H9 (cell line): ENCODE results near the gene USP7. TPM values are rescaled to one million over a fixed set of nuclear protein-coding genes. Genes with fewer than 3 reads are reported as not detected.

ENCODE experiments used
- DNase-seq: peaks from one replicate; pipeline ENCODE4 v3.0.0-alpha.2; 2017
- H2AFZ ChIP-seq: one replicate; pipeline ENCODE4 v1.6.1; 2013; ENCODE audit warnings: mild to moderate bottlenecking, low read length, control low read depth, moderate library complexity
- H2AK5ac ChIP-seq: 2 replicates; pipeline ENCODE4 v1.6.1; 2013; ENCODE audit warnings: low read length, control low read depth, mixed read lengths; ENCODE audit not compliant: insufficient read length
- H2BK120ac ChIP-seq: one replicate; pipeline ENCODE4 v1.6.1; 2013; ENCODE audit warnings: low read depth, mild to moderate bottlenecking, low read length, control low read depth, inconsistent platforms; ENCODE audit not compliant: poor library complexity, severe bottlenecking
- H2BK12ac ChIP-seq: 2 replicates; pipeline ENCODE4 v1.6.1; 2013; ENCODE audit warnings: low read length, control low read depth, mixed read lengths, low read depth; ENCODE audit not compliant: insufficient read length
- H2BK15ac ChIP-seq: 2 replicates; pipeline ENCODE4 v1.6.1; 2013; ENCODE audit warnings: low read depth, low read length, control low read depth
- H2BK20ac ChIP-seq: one replicate; pipeline ENCODE4 v1.6.1; 2013; ENCODE audit warnings: low read depth, mild to moderate bottlenecking, low read length, control low read depth, inconsistent platforms; ENCODE audit not compliant: poor library complexity, severe bottlenecking
- H2BK5ac ChIP-seq: 2 replicates; pipeline ENCODE4 v1.6.1; 2013; ENCODE audit warnings: low read length, control low read depth, mixed read lengths; ENCODE audit not compliant: insufficient read length
- H3K14ac ChIP-seq: 2 replicates; pipeline ENCODE4 v1.6.1; 2013; ENCODE audit warnings: low read length, control low read depth; ENCODE audit not compliant: insufficient read depth
- H3K18ac ChIP-seq: 2 replicates; pipeline ENCODE4 v1.6.1; 2013; ENCODE audit warnings: low read depth, mild to moderate bottlenecking, mixed read lengths, low read length, control low read depth; ENCODE audit not compliant: insufficient read length
- H3K23ac ChIP-seq: 2 replicates; pipeline ENCODE4 v1.6.1; 2013; ENCODE audit warnings: low read length, control low read depth, mixed read lengths, low read depth; ENCODE audit not compliant: insufficient read length
- H3K23me2 ChIP-seq: 2 replicates; pipeline ENCODE4 v1.6.1; 2013; ENCODE audit warnings: low read depth, mild to moderate bottlenecking, mixed read lengths, low read length, control low read depth; ENCODE audit not compliant: insufficient read length, poor library complexity, severe bottlenecking
- H3K27ac ChIP-seq: 2 replicates; pipeline ENCODE4 v1.5.1; 2013; ENCODE audit warnings: low read length, control low read depth, mixed read lengths, low read depth; ENCODE audit not compliant: insufficient read length
- H3K27me3 ChIP-seq: 2 replicates; pipeline ENCODE4 v1.6.1; 2013; ENCODE audit warnings: low read length, control low read depth, inconsistent platforms; ENCODE audit not compliant: insufficient read depth
- H3K4ac ChIP-seq: 2 replicates; pipeline ENCODE4 v1.6.1; 2013; ENCODE audit warnings: low read depth, mild to moderate bottlenecking, control low read depth, inconsistent platforms, low read length, moderate library complexity
- H3K4me1 ChIP-seq: 2 replicates; pipeline ENCODE4 v1.6.1; 2013; ENCODE audit warnings: low read length, control low read depth, inconsistent platforms; ENCODE audit not compliant: insufficient read depth
- H3K4me2 ChIP-seq: 2 replicates; pipeline ENCODE4 v1.6.1; 2013; ENCODE audit warnings: low read length, control low read depth, mixed read lengths; ENCODE audit not compliant: insufficient read length, insufficient read depth
- H3K56ac ChIP-seq: 2 replicates; pipeline ENCODE4 v1.6.1; 2013; ENCODE audit warnings: low read depth, mild to moderate bottlenecking, mixed read lengths, low read length, control low read depth; ENCODE audit not compliant: insufficient read length
- H3K79me1 ChIP-seq: 2 replicates; pipeline ENCODE4 v1.6.1; 2013; ENCODE audit warnings: low read depth, mild to moderate bottlenecking, moderate library complexity, low read length, control low read depth, inconsistent platforms; ENCODE audit not compliant: insufficient read depth, poor library complexity, severe bottlenecking
- H3K79me2 ChIP-seq: 2 replicates; pipeline ENCODE4 v1.6.1; 2013; ENCODE audit warnings: low read length, control low read depth, inconsistent platforms; ENCODE audit not compliant: insufficient read depth
- H3K9ac ChIP-seq: 2 replicates; pipeline ENCODE4 v1.6.1; 2013; ENCODE audit warnings: low read length, control low read depth, mixed read lengths; ENCODE audit not compliant: insufficient read length; ENCODE audit errors: extremely low read depth
- H3K9me3 ChIP-seq: one replicate; pipeline ENCODE4 v1.6.1; 2013; ENCODE audit warnings: low read depth, low read length, inconsistent platforms; ENCODE audit not compliant: control insufficient read depth
- H3T11ph ChIP-seq: one replicate; pipeline ENCODE4 v1.6.1; 2013; ENCODE audit warnings: mild to moderate bottlenecking, low read length, control low read depth, inconsistent platforms
- H4K20me1 ChIP-seq: one replicate; pipeline ENCODE4 v1.6.1; 2013; ENCODE audit not compliant: control insufficient read depth, insufficient read length, insufficient read depth
- H4K5ac ChIP-seq: 2 replicates; pipeline ENCODE4 v1.6.1; 2013; ENCODE audit warnings: low read depth, mild to moderate bottlenecking, mixed read lengths, low read length, control low read depth; ENCODE audit not compliant: insufficient read length
- H4K8ac ChIP-seq: replicated peaks from 2 replicates; pipeline ENCODE4 v1.6.1; 2013; ENCODE audit warnings: low read length, control low read depth, mixed read lengths, low read depth; ENCODE audit not compliant: insufficient read length
- H4K91ac ChIP-seq: 2 replicates; pipeline ENCODE4 v1.6.1; 2013; ENCODE audit warnings: low read depth, mild to moderate bottlenecking, moderate library complexity, mixed read lengths, low read length, control low read depth; ENCODE audit not compliant: insufficient read length
- H3K27ac Mint-ChIP-seq, 3 experiments: 2 replicates in 2 of 3; 3 replicates in 1 of 3; pipeline ENCODE4 v1.8.0; 2020 to 2021; ENCODE audit warnings: mixed read lengths in 3 of 3, mild to moderate bottlenecking in 1 of 3, moderate library complexity in 1 of 3
- H3K27me3 Mint-ChIP-seq: 2 replicates; pipeline ENCODE4 v1.8.0; 2021; ENCODE audit warnings: low read depth, mild to moderate bottlenecking, moderate library complexity, mixed read lengths
- H3K36me3 Mint-ChIP-seq, 3 experiments: 2 replicates in 2 of 3; 3 replicates in 1 of 3; pipeline ENCODE4 v1.8.0; 2020 to 2021; ENCODE audit warnings: low read depth in 3 of 3, mixed read lengths in 3 of 3; ENCODE audit not compliant: insufficient read depth in 1 of 3
- H3K4me1 Mint-ChIP-seq, 2 experiments: 2 replicates each; pipeline ENCODE4 v1.8.0; 2020; ENCODE audit warnings: mixed read lengths in 2 of 2
- H3K4me3 Mint-ChIP-seq, 2 experiments: 2 replicates in 1 of 2; 3 replicates in 1 of 2; pipeline ENCODE4 v1.8.0; 2020 to 2021; ENCODE audit warnings: mild to moderate bottlenecking in 2 of 2, mixed read lengths in 2 of 2, moderate library complexity in 1 of 2
- H3K9me3 Mint-ChIP-seq, 2 experiments: 2 replicates in 1 of 2; 3 replicates in 1 of 2; pipeline ENCODE4 v1.8.0; 2020; ENCODE audit warnings: mild to moderate bottlenecking in 2 of 2, mixed read lengths in 2 of 2, moderate library complexity in 1 of 2
- WGBS: extraction: QIAGEN DNeasy Blood & Tissue Kit; methylation state at CpG from one replicate; pipeline ENCODE4 v1.1.7; 2013; ENCODE audit warnings: missing lambda C conversion rate, low lambda C conversion rate, mixed read lengths; ENCODE audit not compliant: insufficient read length; ENCODE audit errors: extremely low coverage; 5-methylcytosine and 5-hydroxymethylcytosine counted together
- total RNA-seq: library from RNA; stranded (reverse); gene quantifications from 2 replicates; pipeline ENCODE4 v1.2.1, GENCODE V29; 2021
- TF ChIP-seq, protein P1 (sequence below): fragments of 200-600 bp; sonication (generic); conservative IDR thresholded peaks from 3 replicates; pipeline ENCODE4 v1.8.0; 2021; ENCODE audit warnings: antibody characterized with exemption, mild to moderate bottlenecking

USP7 gene
- total RNA-seq, 1 experiment from 2014 or later = 192 TPM

DNA sequence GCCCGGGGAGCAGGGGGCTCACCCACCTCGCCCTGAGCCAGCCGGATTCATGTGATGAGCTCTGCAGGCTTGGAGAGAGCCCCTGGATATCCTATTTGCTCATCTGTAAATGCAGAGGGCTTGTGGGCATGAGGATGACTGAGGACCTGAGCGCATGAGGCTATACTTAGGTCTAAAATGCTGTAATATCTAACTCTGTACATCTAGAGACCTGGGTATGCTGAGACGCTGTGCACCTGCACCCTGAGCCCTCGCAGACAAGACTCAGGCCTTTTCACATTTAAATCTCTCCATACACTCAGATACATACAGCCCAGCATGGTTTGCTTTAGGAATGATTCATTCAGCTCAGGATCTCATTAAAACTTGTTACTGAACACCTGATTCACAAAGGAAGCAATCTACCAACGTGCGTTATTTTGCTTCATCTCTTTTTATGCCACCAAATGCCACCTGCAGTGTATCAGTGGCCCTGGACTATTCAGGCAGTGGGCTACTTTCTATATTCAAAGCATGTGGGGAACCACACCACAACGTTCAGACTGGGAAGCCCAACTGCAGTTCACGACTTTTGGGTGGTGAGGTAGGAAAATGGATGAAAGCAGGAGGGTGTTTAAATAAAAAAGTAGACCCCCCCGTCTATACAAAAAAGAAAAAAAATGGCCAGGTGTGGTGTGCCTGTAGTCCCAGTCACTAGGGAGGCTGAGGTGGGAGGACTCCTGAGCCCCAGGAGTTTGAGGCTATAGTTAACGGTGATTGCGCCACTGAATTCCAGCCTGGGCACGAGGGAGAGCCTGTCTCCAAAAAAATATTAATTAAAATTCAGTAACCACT, 12.0 kb downstream of the USP7 start:
- Histone ChIP-seq H3K14ac (no peak overlapping the region), H3K9ac (no peak overlapping the region), H4K8ac (no peak overlapping the region), H3T11ph (no peak overlapping the region), H3K23ac (no peak overlapping the region), H3K23me2 (no peaks in the 10 kb centered on the region), H4K20me1 (no peaks in the 10 kb centered on the region), H2BK12ac (no peak overlapping the region), H3K4ac (no peak overlapping the region), H2BK15ac (no peak overlapping the region), H4K91ac (no peak overlapping the region), H3K27ac (no peak overlapping the region), H3K9me3 (no peaks in the 10 kb centered on the region), H2BK120ac (no peak overlapping the region), H2BK20ac (no peak overlapping the region), H2AK5ac (no peak overlapping the region), H3K18ac (no peak overlapping the region), H3K79me2 (peaks cover 88% of the 10 kb centered on the region), H2BK5ac (no peak overlapping the region), H3K4me2 (no peak overlapping the region), H3K56ac (no peak overlapping the region), H3K4me1 (peaks cover 17% of the 10 kb centered on the region), H3K79me1 (peaks cover 9% of the 10 kb centered on the region), H4K5ac (no peak overlapping the region), H3K27me3 (no peaks in the 10 kb centered on the region), H2AFZ (no peak overlapping the region)
- Mint-ChIP-seq H3K36me3 (no peaks in the 10 kb centered on the region), H3K27ac (peak overlapping the region; percentile 6 to 59 (median 23); a peak in 2 of 7 replicates), H3K4me3 (peak overlapping the region in 1 of 2 experiments; percentile 32; a peak in 1 of 5 replicates), H3K27me3 (no peaks in the 10 kb centered on the region), H3K9me3 (no peaks in the 10 kb centered on the region), H3K4me1 (peaks cover 65 to 67% of the 10 kb centered on the region in 2 experiments)
- TF ChIP-seq, protein P1, sequence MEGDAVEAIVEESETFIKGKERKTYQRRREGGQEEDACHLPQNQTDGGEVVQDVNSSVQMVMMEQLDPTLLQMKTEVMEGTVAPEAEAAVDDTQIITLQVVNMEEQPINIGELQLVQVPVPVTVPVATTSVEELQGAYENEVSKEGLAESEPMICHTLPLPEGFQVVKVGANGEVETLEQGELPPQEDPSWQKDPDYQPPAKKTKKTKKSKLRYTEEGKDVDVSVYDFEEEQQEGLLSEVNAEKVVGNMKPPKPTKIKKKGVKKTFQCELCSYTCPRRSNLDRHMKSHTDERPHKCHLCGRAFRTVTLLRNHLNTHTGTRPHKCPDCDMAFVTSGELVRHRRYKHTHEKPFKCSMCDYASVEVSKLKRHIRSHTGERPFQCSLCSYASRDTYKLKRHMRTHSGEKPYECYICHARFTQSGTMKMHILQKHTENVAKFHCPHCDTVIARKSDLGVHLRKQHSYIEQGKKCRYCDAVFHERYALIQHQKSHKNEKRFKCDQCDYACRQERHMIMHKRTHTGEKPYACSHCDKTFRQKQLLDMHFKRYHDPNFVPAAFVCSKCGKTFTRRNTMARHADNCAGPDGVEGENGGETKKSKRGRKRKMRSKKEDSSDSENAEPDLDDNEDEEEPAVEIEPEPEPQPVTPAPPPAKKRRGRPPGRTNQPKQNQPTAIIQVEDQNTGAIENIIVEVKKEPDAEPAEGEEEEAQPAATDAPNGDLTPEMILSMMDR = no peak
- no peak for DNase-seq
- no CpG with 5 or more reads among the region's 14 CpGs for WGBS
